HEK293 (cell line): ENCODE measurements around the gene ZNF668.

ENCODE experiments used
- CTCF ChIP-seq: fragments of 450-650 bp; formaldehyde crosslinking; IDR thresholded peaks from 2 replicates; pipeline ENCODE4 v1.5.1; 2016; ENCODE audit warnings: missing biosample characterization, missing genetic modification characterization
- HIC1 ChIP-seq: fragments of 450-650 bp; formaldehyde crosslinking; IDR thresholded peaks from 2 replicates; pipeline ENCODE4 v1.5.1; 2016; ENCODE audit warnings: missing biosample characterization, missing genetic modification characterization
- HOXD13 ChIP-seq: sonication (generic); formaldehyde crosslinking; IDR thresholded peaks from 2 replicates; pipeline ENCODE4 v1.8.0; 2022; ENCODE audit warnings: missing genetic modification reagents, borderline replicate concordance
- KLF10 ChIP-seq: fragments of 450-650 bp; IDR thresholded peaks from 2 replicates; pipeline ENCODE4 v1.5.1; 2018; ENCODE audit warnings: missing biosample characterization, mild to moderate bottlenecking, missing genetic modification characterization
- KLF16 ChIP-seq: fragments of 450-650 bp; formaldehyde crosslinking; IDR thresholded peaks from 2 replicates; pipeline ENCODE4 v1.5.1; 2017; ENCODE audit warnings: missing biosample characterization, missing genetic modification characterization
- KLF7 ChIP-seq: fragments of 450-650 bp; formaldehyde crosslinking; IDR thresholded peaks from 2 replicates; pipeline ENCODE4 v1.5.1; 2016; ENCODE audit warnings: missing biosample characterization, missing genetic modification characterization, borderline replicate concordance
- KLF8 ChIP-seq: fragments of 450-650 bp; formaldehyde crosslinking; IDR thresholded peaks from 2 replicates; pipeline ENCODE4 v1.5.1; 2016; ENCODE audit warnings: missing biosample characterization, missing genetic modification characterization
- PATZ1 ChIP-seq: fragments of 450-650 bp; formaldehyde crosslinking; IDR thresholded peaks from 2 replicates; pipeline ENCODE4 v1.5.1; 2016; ENCODE audit warnings: missing biosample characterization, missing genetic modification characterization
- SP7 ChIP-seq: fragments of 450-650 bp; formaldehyde crosslinking; IDR thresholded peaks from 2 replicates; pipeline ENCODE4 v1.5.1; 2016; ENCODE audit warnings: missing biosample characterization, missing genetic modification characterization
- YY1 ChIP-seq: fragments of 450-650 bp; formaldehyde crosslinking; IDR thresholded peaks from 2 replicates; pipeline ENCODE4 v1.5.1; 2018; ENCODE audit warnings: missing biosample characterization, missing genetic modification characterization
- ZBTB1 ChIP-seq: fragments of 450-650 bp; formaldehyde crosslinking; IDR thresholded peaks from 2 replicates; pipeline ENCODE4 v1.5.1; 2016; ENCODE audit warnings: missing biosample characterization, missing genetic modification characterization
- ZEB2 ChIP-seq: fragments of 450-650 bp; formaldehyde crosslinking; IDR thresholded peaks from 2 replicates; pipeline ENCODE4 v1.5.1; 2016; ENCODE audit warnings: missing biosample characterization, missing genetic modification characterization
- ZNF112 ChIP-seq: fragments of 450-650 bp; formaldehyde crosslinking; IDR thresholded peaks from 2 replicates; pipeline ENCODE4 v1.5.0; 2017; ENCODE audit warnings: missing biosample characterization, missing genetic modification characterization
- ZNF18 ChIP-seq: fragments of 450-650 bp; formaldehyde crosslinking; IDR thresholded peaks from 2 replicates; pipeline ENCODE4 v1.5.1; 2016; ENCODE audit warnings: missing biosample characterization, missing genetic modification characterization
- ZNF221 ChIP-seq: fragments of 450-650 bp; formaldehyde crosslinking; IDR thresholded peaks from 2 replicates; pipeline ENCODE4 v1.5.1; 2017; ENCODE audit warnings: missing biosample characterization, missing genetic modification characterization, borderline replicate concordance
- ZNF335 ChIP-seq: fragments of 450-650 bp; formaldehyde crosslinking; conservative IDR thresholded peaks from 2 replicates; pipeline ENCODE4 v1.5.1; 2016; ENCODE audit warnings: missing biosample characterization, missing genetic modification characterization
- ZNF394 ChIP-seq: fragments of 450-650 bp; formaldehyde crosslinking; IDR thresholded peaks from 2 replicates; pipeline ENCODE4 v1.5.1; 2016; ENCODE audit warnings: missing biosample characterization, missing genetic modification characterization, mild to moderate bottlenecking, moderate library complexity, borderline replicate concordance
- ZNF555 ChIP-seq: fragments of 450-650 bp; formaldehyde crosslinking; conservative IDR thresholded peaks from 2 replicates; pipeline ENCODE4 v1.5.1; 2017; ENCODE audit warnings: missing biosample characterization, mild to moderate bottlenecking, missing genetic modification characterization, inconsistent platforms
- ZNF610 ChIP-seq: fragments of 450-650 bp; formaldehyde crosslinking; IDR thresholded peaks from 2 replicates; pipeline ENCODE4 v1.5.1; 2016; ENCODE audit warnings: missing biosample characterization, missing genetic modification characterization, borderline replicate concordance
- ZNF623 ChIP-seq: fragments of 450-650 bp; formaldehyde crosslinking; IDR thresholded peaks from 2 replicates; pipeline ENCODE4 v1.5.1; 2016; ENCODE audit warnings: missing biosample characterization, missing genetic modification characterization
- ZNF692 ChIP-seq: fragments of 450-650 bp; formaldehyde crosslinking; IDR thresholded peaks from 2 replicates; pipeline ENCODE4 v1.5.1; 2016; ENCODE audit warnings: missing biosample characterization, missing genetic modification characterization
- ZNF747 ChIP-seq: fragments of 450-650 bp; formaldehyde crosslinking; IDR thresholded peaks from 2 replicates; pipeline ENCODE4 v1.5.1; 2016; ENCODE audit warnings: missing biosample characterization, missing genetic modification characterization
- ZNF76 ChIP-seq: fragments of 450-650 bp; formaldehyde crosslinking; IDR thresholded peaks from 2 replicates; pipeline ENCODE4; 2016; ENCODE audit warnings: low read depth, missing biosample characterization, missing genetic modification characterization, borderline replicate concordance
- ZNF843 ChIP-seq: fragments of 450-650 bp; formaldehyde crosslinking; IDR thresholded peaks from 2 replicates; pipeline ENCODE4 v1.5.1; 2016; ENCODE audit warnings: missing biosample characterization, missing genetic modification characterization

ZNF668 gene

GRCh38 chr16:31032736-31033708 lies 41.0 kb downstream of the ZNF668 start, which contains the start of gene STX4 (continued):
- peak; percentile 89 for TF ChIP-seq ZNF76 (tag by site-specific recombination)
- TF ChIP-seq ZNF555: no peak
- peak; percentile 72; the same call in 1 of the 2 replicates for TF ChIP-seq ZNF394
- TF ChIP-seq ZNF747 (tag by site-specific recombination): no peak
- TF ChIP-seq ZNF221 (tag by site-specific recombination): no peak
- TF ChIP-seq ZNF843 (tag by site-specific recombination): peak; percentile 85
- TF ChIP-seq HIC1: peak; percentile 93
- no peak for TF ChIP-seq HOXD13 (CRISPR knock-in tag)
- TF ChIP-seq ZNF112 (tag by site-specific recombination): no peak
- TF ChIP-seq KLF10 (tag by site-specific recombination): peak; percentile 71; the same call in 1 of the 2 replicates
- TF ChIP-seq ZNF623 (tag by site-specific recombination): peak; percentile 47
- TF ChIP-seq KLF16 (tag by site-specific recombination): peak; percentile 97
- TF ChIP-seq ZNF18 (tag by site-specific recombination): no peak
- peak; percentile 100 for TF ChIP-seq PATZ1
- TF ChIP-seq KLF7 (tag by site-specific recombination): peak; percentile 75; the same call in 1 of the 2 replicates
- peak; percentile 96 for TF ChIP-seq ZNF692
- peak; percentile 66 for TF ChIP-seq YY1 (tag by site-specific recombination)
- TF ChIP-seq CTCF (tag by site-specific recombination): peak; percentile 37; the same call in 1 of the 2 replicates
- peak; percentile 90 for TF ChIP-seq KLF8
- peak; percentile 92; the same call in 1 of the 2 replicates for TF ChIP-seq ZBTB1 (tag by site-specific recombination)
- peak; percentile 96 for TF ChIP-seq ZNF335
- peak; percentile 99 for TF ChIP-seq ZEB2 (tag by site-specific recombination)
- peak; percentile 90; the same call in 1 of the 2 replicates for TF ChIP-seq ZNF610 (tag by site-specific recombination)
- TF ChIP-seq SP7: peak; percentile 98
